Effector CD8-positive, alpha-beta T cell (primary cell): ENCODE measurements around the gene TIGIT.

Source experiments
- DNase-seq: peaks from one replicate; lab custom pipeline; 2025; lab: John Stamatoyannopoulos, UW

The TIGIT gene

DNA sequence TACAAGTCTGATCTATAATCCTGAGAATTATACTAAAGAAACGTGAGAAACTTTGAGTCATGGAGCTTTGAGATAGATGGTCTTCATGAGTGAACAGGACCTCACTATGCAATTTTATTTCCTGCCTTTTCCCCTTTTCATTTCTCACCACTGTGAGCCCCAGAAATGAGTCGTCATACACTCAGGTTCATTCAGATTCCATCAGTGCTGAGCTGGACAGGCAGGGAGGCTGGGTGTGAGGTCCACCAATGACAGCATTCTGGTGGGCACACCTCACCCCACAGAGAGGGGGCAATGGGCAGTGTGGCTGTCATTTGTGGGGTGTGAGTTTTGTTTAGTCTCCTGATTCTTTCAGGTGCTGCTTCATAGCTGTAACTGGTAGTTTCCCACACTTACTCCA lies 16.9 kb downstream of the TIGIT start:
- no peak for DNase-seq

DNA sequence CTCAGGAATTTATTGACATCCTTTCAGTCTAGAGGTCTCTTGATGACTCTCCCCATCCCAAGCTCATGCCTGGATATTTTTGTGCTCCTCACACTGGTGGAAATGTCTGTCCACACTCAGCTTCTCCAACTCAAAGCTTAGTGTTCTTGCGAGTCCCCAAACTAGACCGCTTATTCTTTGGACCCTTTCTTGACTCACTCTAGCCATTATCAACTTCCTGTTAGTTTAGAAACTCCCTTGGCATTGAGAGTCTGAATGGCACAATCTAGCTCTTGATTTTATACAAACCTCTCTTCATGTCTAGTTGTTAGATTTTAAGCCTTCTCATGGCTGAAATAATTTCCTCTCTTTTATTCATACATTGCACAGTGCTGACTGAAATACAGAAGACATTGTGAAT lies 19.6 kb downstream of the TIGIT start:
- no peak for DNase-seq

DNA sequence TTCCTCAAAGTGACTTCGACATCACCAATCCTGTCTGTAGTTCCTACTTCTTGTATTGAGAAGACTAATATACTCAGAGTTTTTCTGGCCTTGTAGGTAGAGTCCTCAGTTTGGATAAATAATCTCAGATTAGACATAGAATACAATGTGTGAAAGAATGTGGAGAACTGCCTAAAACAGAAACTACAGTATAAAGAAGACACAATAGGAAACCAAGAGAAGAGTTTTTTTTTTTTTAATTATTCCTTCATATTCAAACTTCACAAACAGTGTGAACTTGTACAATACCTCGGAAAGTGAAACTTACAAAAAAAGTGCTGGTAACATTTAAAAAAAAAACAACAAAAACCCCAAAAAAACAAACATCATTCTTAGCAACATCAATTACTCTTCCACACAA lies 20.5 kb downstream of the TIGIT start:
- DNase-seq: no peak

DNA sequence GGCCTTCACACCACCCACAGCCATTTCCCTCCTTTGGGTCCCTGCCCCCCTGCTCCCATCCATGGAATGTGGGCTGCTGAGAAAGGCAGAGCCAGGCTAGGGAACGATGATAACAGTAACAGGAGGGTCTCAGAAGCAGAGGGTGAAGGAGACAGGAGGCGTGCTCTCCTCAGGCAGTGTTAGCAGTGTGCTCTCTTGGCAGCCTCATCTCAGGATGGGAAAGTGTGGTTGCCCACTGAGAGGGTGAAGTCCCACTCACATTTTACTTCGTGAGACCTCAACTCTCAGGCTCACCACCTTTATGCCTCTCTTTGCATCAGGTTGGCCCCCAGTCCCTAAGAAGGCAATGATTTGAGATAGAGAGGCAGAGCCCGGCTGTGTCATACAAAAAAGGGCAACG lies 24.5 kb downstream of the TIGIT start:
- no peak for DNase-seq

DNA sequence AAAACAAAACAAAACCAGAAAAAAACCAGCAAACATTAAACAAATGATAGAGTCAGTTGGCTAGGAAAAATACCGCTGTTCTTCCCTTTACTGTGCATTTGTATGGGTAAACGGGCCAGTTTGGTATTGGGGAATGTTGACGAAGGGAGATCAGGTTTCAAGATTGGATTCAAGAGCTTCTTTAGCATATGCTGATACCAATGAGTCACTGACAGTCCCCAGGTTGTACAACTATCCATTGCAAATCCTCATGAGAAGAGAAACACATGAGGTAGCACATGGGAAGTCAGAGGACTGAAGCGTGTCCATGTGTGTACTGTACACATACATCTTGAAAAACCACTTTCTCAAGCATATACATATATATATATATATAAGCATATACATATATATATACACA lies 25.6 kb downstream of the TIGIT start:
- no peak for DNase-seq

DNA sequence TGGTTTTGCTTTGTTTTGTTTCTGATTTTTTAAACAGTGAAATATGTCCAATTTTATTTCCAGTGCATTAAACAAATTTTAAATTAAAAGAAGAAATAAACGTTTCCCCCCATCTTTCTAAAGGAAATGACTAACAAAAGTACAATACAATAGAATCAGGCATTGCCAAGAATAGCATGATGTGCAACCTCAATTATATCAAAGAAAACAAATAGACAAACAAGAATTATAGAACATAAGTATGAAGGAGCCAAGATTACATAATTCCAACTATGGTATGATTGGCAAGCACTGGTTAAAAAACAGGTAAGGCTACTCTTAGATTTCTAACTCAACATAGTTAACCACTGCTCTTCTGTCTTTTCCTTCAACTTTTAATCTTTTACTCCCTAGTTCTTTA lies 26.4 kb downstream of the TIGIT start:
- no peak for DNase-seq

DNA sequence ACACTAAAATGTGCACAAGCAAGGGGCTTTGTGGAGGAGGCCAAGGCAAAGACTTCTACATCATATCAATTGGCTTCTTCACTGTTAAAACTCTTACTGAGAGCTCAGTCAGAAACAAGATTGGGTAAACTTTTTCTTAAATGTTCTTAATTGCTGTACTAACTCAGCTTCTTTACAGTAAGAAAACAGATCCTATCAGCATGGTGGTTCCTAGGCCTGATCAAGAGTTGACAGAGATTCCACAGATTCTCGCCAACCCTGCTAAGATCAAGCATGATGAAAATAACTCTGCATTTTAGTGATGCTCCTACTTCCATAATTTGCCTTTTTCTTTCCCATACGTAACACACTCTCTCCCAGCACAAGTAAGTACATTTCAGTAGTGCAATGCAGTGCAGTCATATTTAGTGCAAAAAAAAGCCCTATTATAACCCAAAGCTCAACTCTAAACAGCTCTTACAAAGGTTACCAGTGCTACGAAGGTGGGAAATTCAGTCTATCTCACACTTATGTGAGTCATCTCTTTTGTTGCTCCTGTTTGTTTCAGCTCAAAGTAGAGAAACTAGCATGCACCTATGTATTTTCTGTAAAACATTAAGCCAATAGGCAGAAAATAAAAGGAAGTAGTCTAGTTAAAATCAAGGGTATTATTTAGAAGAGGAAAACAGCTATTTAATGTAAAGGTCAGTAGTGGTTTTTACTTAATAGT lies 29.9 kb downstream of the TIGIT start:
- DNase-seq: no peak

DNA sequence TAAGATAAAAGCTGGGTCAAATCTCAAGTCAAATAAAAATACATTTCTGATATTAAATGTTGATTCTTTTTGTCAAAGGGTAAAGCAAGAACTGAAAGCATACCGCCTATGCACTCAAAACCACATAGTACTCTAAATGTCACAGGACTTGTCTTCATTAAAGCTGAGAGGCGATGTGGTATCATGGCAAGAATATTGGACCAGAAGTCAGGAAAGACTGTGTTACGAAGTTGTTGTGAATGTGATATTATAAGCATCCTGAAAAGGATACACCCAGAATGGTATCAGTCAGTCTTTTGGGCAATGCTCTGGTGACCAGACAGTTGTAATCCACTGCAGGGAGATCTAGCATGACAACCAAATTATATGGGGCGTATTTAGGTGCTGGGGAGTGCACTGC lies 33.8 kb downstream of the TIGIT start:
- no peak for DNase-seq

DNA sequence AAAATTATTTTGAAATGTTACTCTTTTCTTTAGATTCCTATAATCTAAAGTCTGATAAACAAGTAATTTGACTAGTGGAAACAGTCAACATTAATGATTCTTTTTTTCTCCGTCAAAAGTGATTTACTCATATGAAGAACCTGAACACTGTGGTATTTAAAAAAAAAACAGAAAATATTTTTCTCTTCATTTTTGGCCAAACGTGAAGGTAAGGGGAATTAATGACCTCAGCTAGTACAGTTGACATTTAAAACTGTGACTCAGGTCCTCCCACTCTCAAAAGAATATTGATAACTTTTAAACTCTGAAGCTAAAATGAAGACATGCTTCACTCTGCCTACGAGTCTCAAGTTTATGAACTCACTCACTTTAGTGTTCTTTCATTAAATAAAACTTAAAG lies 34.5 kb downstream of the TIGIT start:
- DNase-seq: no peak

DNA sequence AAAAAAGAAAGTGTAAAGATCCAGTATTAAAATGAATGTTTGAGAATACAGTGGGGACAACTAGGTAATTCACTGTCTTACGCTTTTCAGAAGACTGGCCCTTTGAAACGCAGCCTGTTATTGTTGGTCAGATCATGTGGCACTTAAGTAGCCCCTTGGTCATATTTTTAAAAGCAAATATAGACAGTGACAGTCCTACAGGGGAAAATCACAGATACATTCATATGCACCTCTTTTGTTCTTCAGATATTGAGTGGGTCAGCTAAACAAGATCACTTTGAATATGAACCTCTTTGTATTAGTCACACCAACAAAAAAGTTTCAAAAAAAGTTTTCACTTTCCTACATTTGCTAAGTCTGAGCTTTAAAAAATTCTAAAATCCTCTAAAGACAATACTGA lies 36.0 kb downstream of the TIGIT start:
- no peak for DNase-seq

DNA sequence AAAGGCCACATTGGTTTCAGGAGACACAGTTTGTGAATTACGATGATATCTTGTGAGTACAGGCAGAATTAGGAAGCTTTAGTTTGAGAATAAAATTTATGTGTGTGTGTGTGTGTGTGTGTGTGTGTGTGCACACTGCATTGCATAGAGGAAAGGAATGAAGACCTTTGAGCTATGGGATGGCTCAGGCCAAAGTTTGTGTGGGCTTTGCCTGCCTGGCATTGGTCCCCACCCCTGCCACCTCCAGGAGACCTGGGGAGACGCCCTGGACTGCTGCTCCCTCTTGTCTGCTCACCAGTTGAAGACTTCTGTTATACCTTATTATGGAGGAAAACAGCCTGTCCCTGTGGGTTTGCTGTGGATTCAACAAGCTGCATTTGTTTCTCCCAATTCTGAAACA lies 37.2 kb downstream of the TIGIT start:
- DNase-seq: no peak

DNA sequence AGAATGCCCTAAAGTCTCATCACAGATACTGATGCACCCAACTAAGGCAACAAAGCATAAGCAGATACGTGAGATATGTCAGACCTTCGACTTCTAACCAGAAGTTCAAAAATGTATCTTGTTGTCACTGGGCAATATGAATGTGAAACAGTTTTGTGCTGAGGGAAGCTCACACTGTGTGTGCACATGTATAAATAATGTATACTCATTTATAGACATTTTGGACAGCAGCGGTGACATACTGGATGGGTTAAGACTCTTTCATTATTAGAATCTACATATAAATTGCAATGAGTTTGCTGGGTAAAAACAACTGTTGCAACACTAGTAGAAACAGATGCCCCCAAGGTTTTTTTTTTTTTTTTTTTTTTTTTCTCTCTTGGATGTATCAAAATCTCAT lies 37.9 kb downstream of the TIGIT start:
- DNase-seq: no peak

DNA sequence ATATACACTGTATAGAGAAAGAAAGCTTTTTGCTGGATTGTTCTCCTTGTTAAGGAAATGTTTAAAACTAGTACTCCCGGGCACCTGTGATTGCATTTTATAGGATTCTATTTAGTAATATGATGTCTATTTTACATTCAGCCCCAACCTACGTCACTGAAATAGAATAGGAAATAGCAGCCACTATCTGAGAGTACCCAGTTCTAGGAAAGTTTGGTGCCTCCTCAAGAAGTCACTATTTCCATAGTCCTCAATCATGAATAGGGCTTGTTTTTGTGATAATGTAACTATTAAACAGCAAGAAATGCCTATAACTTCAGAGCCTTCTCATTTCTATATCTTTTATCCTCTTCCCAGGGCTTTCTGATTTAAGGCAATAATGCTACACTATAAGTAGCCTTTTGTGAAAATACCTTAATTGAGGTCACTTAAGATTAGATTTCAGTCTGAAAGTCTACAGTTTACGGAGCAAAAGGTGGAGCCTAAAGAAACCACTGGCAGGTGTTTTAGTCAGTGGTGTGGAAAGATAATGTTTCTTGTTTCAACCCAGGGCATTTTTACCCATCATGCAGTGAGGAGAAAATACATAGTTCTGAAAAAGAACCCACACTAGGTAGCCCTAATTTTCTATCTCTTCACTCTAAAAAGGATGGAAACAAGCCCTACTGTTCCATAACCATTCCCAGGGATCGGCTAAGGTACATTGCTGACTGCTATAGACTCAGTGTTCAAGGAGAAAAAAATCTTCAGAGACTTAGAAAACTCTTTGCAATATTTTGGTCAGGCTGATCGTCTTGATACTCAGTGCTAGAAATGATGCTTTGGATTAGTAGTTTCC lies 38.7 kb downstream of the TIGIT start:
- DNase-seq: no peak

DNA sequence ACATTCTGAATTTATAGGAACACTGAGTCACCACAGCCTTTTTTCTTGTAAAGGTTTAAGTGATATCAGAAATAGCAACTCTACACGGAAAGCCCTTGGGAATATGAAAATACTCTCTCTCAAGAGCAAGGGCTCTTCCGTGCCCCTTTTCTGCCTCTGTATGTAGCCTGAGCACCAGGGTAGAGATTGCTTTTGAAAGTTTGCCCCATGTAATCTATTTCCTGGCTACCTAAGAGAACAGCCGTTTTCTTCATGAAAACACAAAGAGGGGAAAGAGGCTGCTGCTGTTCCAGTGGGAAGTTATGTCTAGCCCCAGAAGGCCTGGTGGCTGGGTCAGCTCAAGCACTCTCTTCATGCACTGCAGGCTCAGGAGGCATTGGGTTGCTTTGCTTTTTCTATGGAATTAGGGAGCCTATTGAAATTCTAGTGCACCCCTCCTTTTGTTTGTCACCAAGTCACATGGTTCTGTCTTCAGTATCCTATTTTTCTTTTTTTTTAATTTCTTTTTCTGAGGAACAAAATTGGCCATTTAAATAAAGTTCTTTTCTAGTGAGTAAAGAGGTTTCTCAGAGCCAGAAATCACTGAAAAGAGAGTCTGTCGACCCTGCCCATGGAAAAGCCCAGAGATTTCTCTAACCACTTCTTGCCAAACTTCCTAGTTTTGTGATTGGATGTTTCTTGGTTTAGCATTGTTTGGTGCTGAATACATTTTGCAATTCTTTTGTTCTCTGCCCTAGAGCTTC lies 39.5 kb downstream of the TIGIT start:
- DNase-seq: no peak

DNA sequence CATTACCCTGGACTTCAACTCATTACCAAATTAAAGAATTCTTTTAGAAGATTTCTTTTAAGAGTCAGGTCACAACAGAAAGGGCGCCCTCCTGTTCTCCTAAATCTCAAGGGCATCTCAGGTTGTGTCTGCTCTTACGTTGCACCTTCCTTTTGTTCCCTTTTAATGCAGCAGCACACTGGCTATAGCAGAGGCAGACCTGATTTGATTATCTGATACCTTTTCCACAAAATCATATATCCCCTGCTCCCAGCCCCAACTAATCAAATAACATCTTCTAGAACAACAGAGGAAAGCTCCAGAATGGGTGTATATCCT lies 40.1 kb downstream of the TIGIT start:
- DNase-seq: no peak

DNA sequence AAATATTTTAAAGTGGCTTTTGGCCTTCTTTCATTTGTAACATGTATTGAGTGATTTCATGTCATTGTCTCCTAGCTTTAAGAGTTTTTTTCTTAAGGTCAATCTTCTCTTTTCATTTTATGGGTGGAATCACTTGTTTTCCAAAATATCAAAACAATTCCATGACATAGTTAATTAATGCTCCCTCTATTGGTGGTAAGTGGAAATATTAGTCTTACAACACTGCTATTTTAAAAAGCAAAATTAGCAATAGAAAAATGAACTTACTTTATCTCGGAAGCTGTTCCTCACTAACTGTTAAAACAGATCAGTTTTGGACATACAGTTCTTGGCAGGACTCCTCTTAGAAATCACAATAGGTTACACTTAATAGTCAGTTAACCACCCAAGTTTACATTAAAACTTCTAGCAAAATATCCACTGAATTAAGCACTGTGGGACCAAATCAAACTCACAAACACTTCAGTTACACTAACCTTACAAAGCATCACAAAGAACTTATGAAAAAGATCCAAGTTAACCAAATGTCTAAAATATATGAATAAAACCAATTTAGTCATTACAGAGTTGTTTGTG lies 42.4 kb downstream of the TIGIT start:
- DNase-seq: no peak

DNA sequence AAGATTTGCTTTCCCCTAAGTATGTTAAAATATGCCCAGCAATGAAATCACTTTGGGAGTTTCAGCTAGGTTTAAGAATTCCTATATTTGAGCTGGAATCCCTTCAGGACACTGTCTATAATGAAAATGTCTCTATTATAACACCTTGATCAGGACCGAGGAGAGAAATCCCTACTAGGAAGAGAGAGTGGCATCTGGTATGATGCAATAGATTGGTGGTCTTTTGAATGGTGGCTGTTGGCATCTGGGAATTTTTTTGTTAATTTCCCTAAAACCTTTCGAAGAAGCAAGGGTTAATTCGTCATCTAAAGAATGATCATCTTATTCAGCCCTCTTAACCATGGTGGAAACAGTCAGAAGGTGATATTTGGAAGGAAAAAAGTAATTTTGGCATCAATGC lies 43.0 kb downstream of the TIGIT start:
- DNase-seq: no peak

DNA sequence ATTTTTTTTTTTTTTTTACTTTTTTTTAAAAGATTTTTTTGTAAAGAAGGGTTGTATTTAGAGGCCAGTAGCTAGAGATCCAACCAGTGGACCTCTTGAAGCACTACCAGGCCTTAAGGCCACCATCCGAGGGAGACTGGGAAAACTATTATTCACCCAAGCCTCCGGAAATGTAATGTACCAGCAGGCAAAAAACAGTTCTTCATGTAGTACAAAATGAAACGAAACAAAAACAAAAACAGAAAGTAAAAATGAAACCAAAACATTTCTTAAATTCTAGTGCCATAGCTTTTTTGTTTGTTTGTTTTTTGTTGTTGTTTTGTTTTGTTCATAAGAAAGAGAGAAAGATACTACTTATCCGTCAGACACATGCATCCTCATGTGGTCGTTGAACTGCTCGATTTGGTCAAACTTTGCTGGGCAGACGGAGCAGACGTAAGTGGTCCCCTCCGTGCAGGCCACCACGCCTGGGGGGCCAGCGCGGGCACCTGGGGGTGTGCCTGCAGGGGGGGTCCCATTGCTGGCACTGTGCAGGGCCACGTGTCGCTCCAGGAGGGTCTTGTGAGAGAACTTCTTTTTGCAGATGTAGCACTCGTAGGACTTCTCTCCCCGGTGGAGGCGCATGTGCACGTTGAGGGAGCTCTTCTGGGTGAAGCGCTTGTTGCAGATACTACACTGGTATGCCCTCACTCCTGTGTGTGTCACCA lies 45.0 kb downstream of the TIGIT start:
- no peak for DNase-seq

DNA sequence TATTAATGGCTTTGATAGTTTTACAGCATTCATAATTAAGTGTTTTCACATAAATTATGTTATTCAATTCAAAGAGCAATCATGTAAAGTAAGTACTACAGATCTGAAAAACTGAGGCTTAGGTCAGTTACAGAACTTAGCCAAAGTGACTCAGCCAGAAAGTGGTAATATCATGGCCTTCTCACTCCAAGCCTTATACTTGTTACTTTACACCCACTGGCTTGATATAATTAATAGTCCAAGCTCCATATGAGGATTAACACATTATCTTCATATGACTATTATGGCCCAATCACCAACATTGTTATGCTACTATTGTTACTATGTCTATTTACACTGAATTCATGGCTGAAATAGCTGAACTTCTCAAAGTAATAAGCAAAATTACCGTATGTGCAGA lies 50.7 kb downstream of the TIGIT start:
- DNase-seq: no peak

DNA sequence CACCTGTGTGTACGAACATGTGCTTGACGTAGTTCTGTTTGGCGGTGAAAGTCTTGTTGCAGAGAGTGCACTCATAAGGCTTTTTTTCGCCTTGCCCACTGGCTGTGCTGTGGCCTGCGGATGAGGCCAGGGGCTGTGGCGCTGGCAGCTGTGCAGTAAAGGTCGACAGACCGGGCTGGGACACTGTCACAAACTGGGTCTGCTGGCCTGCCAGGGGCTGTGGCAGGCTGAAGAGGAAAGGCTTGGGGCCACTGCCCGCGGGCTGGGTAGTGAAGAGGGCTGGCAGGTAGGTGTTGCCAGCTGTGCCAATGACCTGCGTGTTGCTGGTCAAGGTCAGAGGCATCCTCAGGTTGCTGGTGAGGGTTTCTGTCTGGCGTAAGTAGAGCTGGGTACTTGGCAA lies 56.4 kb downstream of the TIGIT start:
- DNase-seq: no peak

DNA sequence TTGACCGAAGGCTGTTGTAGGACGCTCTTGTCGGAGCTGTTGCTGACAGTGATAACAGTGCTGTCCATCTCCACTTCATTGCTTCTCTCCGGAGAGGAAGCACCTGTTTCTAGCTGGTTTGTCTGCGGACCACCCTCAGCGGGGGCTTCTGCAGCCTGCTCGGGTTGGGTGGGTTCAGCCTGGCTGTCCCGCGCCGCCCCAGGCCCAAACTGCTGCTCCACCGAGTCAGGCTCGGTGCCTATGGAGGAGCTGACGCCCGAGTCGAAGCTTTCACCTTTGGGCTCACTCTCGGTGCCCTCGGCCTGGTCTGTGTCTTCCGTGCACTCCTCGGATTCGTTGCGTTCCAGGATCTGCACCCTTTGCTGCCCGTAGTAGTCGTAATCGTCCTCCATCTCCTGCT lies 56.9 kb downstream of the TIGIT start:
- no peak for DNase-seq
